Lower leg skin (tissue), 3 donors: ENCODE measurements around the gene LGALS8.

ENCODE experiments used
- CTCF ChIP-seq, 3 donors: fragments of 450-650 bp; IDR thresholded peaks; one replicate each; pipeline ENCODE4 v1.5.1; 2016; ENCODE audit warnings: antibody characterized with exemption in 3 of 3, mild to moderate bottlenecking in 3 of 3, moderate library complexity in 2 of 3
- POLR2A ChIP-seq, 2 donors: fragments of 450-650 bp; IDR thresholded peaks; one replicate each; pipeline ENCODE4 v1.6.1; 2016 to 2017; ENCODE audit warnings: antibody characterized with exemption in 2 of 2, mild to moderate bottlenecking in 1 of 2, moderate library complexity in 1 of 2

- TF ChIP-seq POLR2A (IDR thresholded peaks at IDR 0.05), result no peak
- no peak for TF ChIP-seq CTCF (IDR thresholded peaks at IDR 0.05)
Observed at GRCh38 chr1:236486356-236487002, 37.3 kb upstream of the LGALS8 start.
